Liver (tissue), 3 donors: ENCODE data around the gene KIF4B.

Experiments
- CTCF ChIP-seq: fragments of 150-350 bp; IDR thresholded peaks from 2 replicates; pipeline ENCODE4 v1.5.1; 2017; ENCODE audit warnings: improper control_type of control experiment, low read depth, low read length; ENCODE audit not compliant: missing input control
- FOXA1 ChIP-seq: IDR thresholded peaks from 2 replicates; pipeline ENCODE4 v1.6.1; 2016; ENCODE audit warnings: antibody characterized with exemption
- GABPA ChIP-seq, 2 donors: IDR thresholded peaks in 1 of 2; conservative IDR thresholded peaks in 1 of 2; 2 replicates each; pipeline ENCODE4 v1.6.1; 2016; ENCODE audit warnings: antibody characterized with exemption in 2 of 2, mild to moderate bottlenecking in 1 of 2, moderate library complexity in 1 of 2
- JUND ChIP-seq, 2 donors: IDR thresholded peaks; 2 replicates each; pipeline ENCODE4 v1.6.1; 2016; ENCODE audit warnings: antibody characterized with exemption in 2 of 2
- RAD21 ChIP-seq, 2 donors: IDR thresholded peaks; 2 replicates each; pipeline ENCODE4 v1.6.1; 2016; ENCODE audit warnings: antibody characterized with exemption in 2 of 2, mild to moderate bottlenecking in 2 of 2
- RXRA ChIP-seq, 2 donors: IDR thresholded peaks; 2 replicates each; pipeline ENCODE4 v1.6.1; 2017 to 2018; ENCODE audit warnings: antibody characterized with exemption in 2 of 2, mild to moderate bottlenecking in 1 of 2
- TAF1 ChIP-seq: conservative IDR thresholded peaks from 2 replicates; pipeline ENCODE4 v1.6.1; 2016; ENCODE audit warnings: antibody characterized with exemption, mild to moderate bottlenecking
- TF ChIP-seq, protein P1 (sequence below): IDR thresholded peaks from 2 replicates; pipeline ENCODE4 v1.6.1; 2016; ENCODE audit warnings: antibody characterized with exemption
- donor health status: healthy.
- donor health status: healthy.

DNA sequence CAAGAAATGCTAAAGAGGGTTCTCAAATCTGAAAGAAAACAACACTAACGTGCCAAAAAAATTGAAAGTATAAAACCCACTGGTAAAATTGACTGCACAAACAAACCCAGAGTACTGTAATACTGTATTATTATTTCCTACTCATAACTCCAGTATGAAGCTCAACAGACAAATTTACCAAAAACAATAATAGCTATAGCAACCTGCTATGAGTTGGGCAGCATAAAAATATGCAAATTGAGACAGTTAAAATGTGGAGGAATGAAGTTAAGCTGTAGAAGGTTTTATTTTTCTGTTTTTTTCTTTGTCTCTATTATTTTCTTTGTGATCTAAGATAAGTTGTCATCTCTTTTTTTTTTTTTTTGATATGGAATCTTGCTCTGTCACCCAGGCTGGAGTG lies 15.7 kb downstream of the KIF4B start:
- TF ChIP-seq RAD21 (IDR thresholded peaks at IDR 0.05) = no peak
- no peak for TF ChIP-seq CTCF
- TF ChIP-seq RXRA (IDR thresholded peaks at IDR 0.05) = no peak
- no peak for TF ChIP-seq JUND (IDR thresholded peaks at IDR 0.05)
- no peak for TF ChIP-seq TAF1
- no peak for TF ChIP-seq GABPA (IDR thresholded peaks at IDR 0.05 in 1 of 2, conservative IDR thresholded peaks at IDR 0.05 in 1 of 2)
- TF ChIP-seq, protein P1, sequence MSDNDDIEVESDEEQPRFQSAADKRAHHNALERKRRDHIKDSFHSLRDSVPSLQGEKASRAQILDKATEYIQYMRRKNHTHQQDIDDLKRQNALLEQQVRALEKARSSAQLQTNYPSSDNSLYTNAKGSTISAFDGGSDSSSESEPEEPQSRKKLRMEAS = no peak
- no peak for TF ChIP-seq FOXA1
